Prostate gland (tissue), 2 donors: Measurements from ENCODE around the gene FRMD5.

Source experiments
- CTCF ChIP-seq, 4 experiments: fragments of 200-600 bp in 2 of 4; fragments of 450-650 bp in 2 of 4; sonication (generic) in 2 of 4; IDR thresholded peaks; 1 replicate in 3 of 4; 2 replicates in 1 of 4; pipeline ENCODE4 v1.5.1; 2016 to 2019; ENCODE audit warnings: antibody characterized with exemption in 4 of 4, mild to moderate bottlenecking in 2 of 4, moderate library complexity in 2 of 4
- POLR2A ChIP-seq: fragments of 450-650 bp; IDR thresholded peaks from one replicate; pipeline ENCODE4 v1.6.1; 2016; ENCODE audit warnings: antibody characterized with exemption, mild to moderate bottlenecking
- POLR2AphosphoS5 ChIP-seq: sonication (generic); formaldehyde crosslinking; IDR thresholded peaks from one replicate; pipeline ENCODE4 v1.6.1; 2017; ENCODE audit warnings: antibody characterized with exemption

DNA sequence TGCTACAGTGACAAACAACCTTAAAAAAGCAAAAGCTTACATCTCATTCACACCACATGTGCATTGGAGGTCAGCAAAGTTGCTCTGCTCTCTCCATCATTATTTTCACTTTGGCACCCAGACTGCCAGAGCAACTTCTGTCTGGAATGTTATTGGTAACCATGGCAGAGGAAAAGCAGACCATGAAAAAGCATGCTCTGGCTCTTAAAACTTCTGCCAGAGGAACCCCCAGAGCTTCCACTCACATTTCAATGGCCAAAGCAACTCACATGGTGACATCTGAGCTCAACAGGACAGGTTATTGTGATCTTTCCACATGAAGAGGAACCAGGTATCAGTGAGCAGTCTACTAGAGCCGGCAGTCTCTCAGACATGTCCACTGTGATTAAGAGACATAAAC, 21.9 kb upstream of the FRMD5 start:
- no peak for TF ChIP-seq CTCF (IDR thresholded peaks at IDR 0.05)
- TF ChIP-seq POLR2AphosphoS5 = no peak
- no peak for TF ChIP-seq POLR2A
